ENCODE results near the gene PDAP1. TPM values are rescaled to one million over a fixed set of nuclear protein-coding genes. Genes with fewer than 3 reads are reported as not detected.

The PDAP1 gene
- total and polyA plus RNA-seq, 2 of the 13 experiments (the other 11 are each of a cell fraction or from before 2014, with no cell fraction given) = 13.0 to 100 TPM

- TF ChIP-seq DBP (CRISPR knock-in tag; IDR thresholded peaks at IDR 0.05; ENCODE audit: not compliant biosample characterization) (no peak), DRAP1 (CRISPR knock-in tag; IDR thresholded peaks at IDR 0.05) (no peak), ZNF790 (CRISPR knock-in tag; IDR thresholded peaks at IDR 0.05; ENCODE audit: borderline replicate concordance) (no peak), NR0B2 (CRISPR knock-in tag; IDR thresholded peaks at IDR 0.05) (0 out of 2 replicates have a peak, but pooled peaks have one; percentile 13), ZC3H13 (CRISPR knock-in tag; IDR thresholded peaks at IDR 0.05) (no peak), ZNF737 (CRISPR knock-in tag; IDR thresholded peaks at IDR 0.05; ENCODE audit: borderline replicate concordance) (no peak), RERE (CRISPR knock-in tag; IDR thresholded peaks at IDR 0.05; ENCODE audit: low read depth) (no peak), CHD2 (IDR thresholded peaks at IDR 0.05; ENCODE audit: low read depth, low read length) (no peak), CHCHD3 (CRISPR knock-in tag; IDR thresholded peaks at IDR 0.05) (no peak), ZFP62 (CRISPR knock-in tag; IDR thresholded peaks at IDR 0.05) (no peak), TFDP2 (CRISPR knock-in tag; IDR thresholded peaks at IDR 0.05) (peak; percentile 25; the same call in 1 of the 2 replicates), HOMEZ (CRISPR knock-in tag; IDR thresholded peaks at IDR 0.05; ENCODE audit: low read depth) (no peak), GLI4 (CRISPR knock-in tag; IDR thresholded peaks at IDR 0.05; ENCODE audit: borderline replicate concordance) (no peak), FLYWCH1 (CRISPR knock-in tag; IDR thresholded peaks at IDR 0.05) (no peak), CEBPZ (IDR thresholded peaks at IDR 0.05; ENCODE audit: low read length) (no peak), NFE2 (CRISPR knock-in tag; IDR thresholded peaks at IDR 0.05) (no peak), KLF9 (CRISPR knock-in tag; IDR thresholded peaks at IDR 0.05; ENCODE audit: low read depth) (no peak)
These were observed 26.7 kb downstream of the PDAP1 start (continued) for GRCh38 chr7:99381664-99382075.
